ENCODE data around the gene RUSC1. TPM values are rescaled to one million over a fixed set of nuclear protein-coding genes. Genes with fewer than 3 reads are reported as not detected.
"Not testable (repeated sequence)": the region's sequence is repeated elsewhere in the genome, so short reads cannot be mapped to it uniquely, and the experiment has no call there.

Gene RUSC1
- total RNA-seq, 3 donors from 2014 or later: 58.9 to 79.4 (median 60.6) TPM

DNA sequence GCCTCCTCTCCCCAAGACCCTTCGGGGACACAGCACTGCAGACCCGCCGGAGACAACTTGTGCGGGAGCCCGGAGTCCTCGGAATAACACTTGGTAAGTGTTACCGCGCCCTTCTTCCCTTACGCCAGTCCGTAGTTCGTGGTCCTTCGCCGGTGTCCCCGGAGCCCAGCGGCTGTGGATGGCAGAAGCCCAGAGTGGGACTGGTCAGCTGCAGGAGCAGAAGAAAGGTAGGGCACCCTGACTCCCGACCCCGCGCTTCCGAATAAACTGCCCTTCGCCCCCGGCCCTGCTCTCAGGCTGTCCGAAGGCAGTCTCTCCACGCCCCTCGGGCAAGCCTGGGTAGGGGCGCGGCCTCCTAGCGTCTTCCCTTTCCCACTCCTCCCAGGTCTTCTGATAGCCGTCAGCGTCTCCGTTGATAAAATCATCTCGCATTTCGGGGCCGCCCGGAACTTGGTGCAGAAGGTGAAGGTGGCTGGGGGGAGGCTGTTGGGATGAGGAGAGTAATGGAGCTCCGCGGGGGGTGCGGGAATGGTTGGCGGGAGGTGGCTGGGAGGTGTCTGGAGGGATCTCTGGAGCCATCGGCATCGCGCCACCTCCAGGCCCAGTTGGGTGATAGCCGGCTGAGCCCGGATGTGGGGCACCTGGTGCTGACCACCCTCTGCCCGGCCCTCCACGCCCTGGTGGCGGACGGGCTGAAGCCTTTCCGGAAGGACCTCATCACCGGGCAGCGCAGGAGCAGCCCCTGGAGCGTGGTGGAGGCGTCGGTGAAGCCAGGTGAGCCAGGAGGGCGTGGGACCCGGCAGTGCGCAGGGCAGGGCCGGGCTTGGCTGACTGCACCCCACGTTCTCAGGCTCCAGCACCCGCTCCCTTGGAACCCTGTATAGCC is 4.3 kb downstream of the RUSC1 start:
- DNase-seq (peak; percentile 77 to 84 (median 83)), ATAC-seq (peak; percentile 21)
- H3K9me3 ChIP-seq: no peaks in the 10 kb centered on the region
- intact Hi-C loops (cut with DNase I, micrococcal nuclease): loop anchor here (10.0 kb wide), 2 partner anchors 50 to 70 kb away; partner anchors contain the start of genes CLK2 (in 1 of the 2), ENTREP3 (in 1 of the 2) and HCN3 (in 1 of the 2)
- H3K36me3 ChIP-seq (ENCODE audit: low read depth): no peaks in the 10 kb centered on the region
- H3K4me3 ChIP-seq: peak overlapping the region; percentile 76
- TF ChIP-seq, protein P1, sequence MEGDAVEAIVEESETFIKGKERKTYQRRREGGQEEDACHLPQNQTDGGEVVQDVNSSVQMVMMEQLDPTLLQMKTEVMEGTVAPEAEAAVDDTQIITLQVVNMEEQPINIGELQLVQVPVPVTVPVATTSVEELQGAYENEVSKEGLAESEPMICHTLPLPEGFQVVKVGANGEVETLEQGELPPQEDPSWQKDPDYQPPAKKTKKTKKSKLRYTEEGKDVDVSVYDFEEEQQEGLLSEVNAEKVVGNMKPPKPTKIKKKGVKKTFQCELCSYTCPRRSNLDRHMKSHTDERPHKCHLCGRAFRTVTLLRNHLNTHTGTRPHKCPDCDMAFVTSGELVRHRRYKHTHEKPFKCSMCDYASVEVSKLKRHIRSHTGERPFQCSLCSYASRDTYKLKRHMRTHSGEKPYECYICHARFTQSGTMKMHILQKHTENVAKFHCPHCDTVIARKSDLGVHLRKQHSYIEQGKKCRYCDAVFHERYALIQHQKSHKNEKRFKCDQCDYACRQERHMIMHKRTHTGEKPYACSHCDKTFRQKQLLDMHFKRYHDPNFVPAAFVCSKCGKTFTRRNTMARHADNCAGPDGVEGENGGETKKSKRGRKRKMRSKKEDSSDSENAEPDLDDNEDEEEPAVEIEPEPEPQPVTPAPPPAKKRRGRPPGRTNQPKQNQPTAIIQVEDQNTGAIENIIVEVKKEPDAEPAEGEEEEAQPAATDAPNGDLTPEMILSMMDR (IDR thresholded peaks at IDR 0.05): peak; percentile 57
- peaks cover 41% of the 10 kb centered on the region for H3K4me1 ChIP-seq (ENCODE audit: low read depth)

DNA sequence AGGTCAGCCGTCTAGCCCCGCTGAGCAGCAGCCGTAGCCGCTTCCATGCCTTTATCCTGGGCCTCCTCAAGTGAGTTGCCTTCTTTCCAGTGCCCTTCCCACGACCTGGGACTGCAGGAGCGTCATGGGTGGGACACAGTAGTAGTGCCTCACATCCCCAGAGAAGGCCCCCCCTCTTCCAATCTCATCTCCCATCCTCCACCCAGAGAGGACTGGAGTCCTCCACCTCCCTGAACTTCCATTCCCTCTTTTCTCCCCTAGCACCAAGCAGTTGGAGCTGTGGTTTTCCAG is 4.9 kb downstream of the RUSC1 start:
- Histone ChIP-seq H3K9me3 (no peaks in the 10 kb centered on the region), H3K36me3 (ENCODE audit: low read depth) (no peaks in the 10 kb centered on the region), H3K4me1 (ENCODE audit: low read depth) (peaks cover 39% of the 10 kb centered on the region), H3K4me3 (peak overlapping the region; percentile 76)
- TF ChIP-seq, protein P1 (IDR thresholded peaks at IDR 0.05): no peak
- ATAC-seq (no peak), DNase-seq (no peak)
- intact Hi-C loops (cut with DNase I, micrococcal nuclease): loop anchor here (10.0 kb wide), 2 partner anchors 51 to 71 kb away; partner anchors contain the start of genes CLK2 (in 1 of the 2), ENTREP3 (in 1 of the 2) and HCN3 (in 1 of the 2)

DNA sequence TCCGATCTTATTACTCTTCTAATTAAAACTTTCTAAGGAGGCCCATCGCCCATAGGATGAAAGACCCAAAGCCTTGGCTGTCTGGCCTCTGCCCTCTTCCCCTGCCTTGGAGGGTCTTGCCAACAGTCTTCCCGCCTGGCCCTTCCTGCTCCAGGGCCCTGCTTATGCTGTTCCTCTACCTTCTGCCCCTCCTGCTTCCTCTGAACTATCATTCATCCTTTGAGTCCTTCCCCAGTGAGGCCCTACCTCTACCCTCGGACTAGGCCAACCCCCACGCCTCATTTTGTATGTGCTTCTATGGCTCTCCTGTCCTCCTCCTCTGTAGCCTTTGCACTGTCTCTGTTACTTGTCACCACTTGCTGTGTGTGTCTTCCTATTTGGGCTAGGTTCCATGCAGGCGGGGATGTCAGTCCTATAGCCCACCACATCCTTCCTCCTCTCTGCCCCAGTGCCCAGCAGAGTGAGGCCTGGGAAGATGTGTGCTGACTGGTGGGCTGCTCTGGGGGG is 5.4 kb downstream of the RUSC1 start:
- ATAC-seq: no peak
- TF ChIP-seq, protein P1 (IDR thresholded peaks at IDR 0.05): no peak
- Histone ChIP-seq H3K4me3 (no peak overlapping the region), H3K4me1 (ENCODE audit: low read depth) (peaks cover 34% of the 10 kb centered on the region), H3K9me3 (no peaks in the 10 kb centered on the region), H3K36me3 (ENCODE audit: low read depth) (no peaks in the 10 kb centered on the region)
- intact Hi-C loops (cut with DNase I, micrococcal nuclease): loop anchor here (10.0 kb wide), 2 partner anchors 51 to 71 kb away; partner anchors contain the start of genes CLK2 (in 1 of the 2), ENTREP3 (in 1 of the 2) and HCN3 (in 1 of the 2)
- no peak for DNase-seq

DNA sequence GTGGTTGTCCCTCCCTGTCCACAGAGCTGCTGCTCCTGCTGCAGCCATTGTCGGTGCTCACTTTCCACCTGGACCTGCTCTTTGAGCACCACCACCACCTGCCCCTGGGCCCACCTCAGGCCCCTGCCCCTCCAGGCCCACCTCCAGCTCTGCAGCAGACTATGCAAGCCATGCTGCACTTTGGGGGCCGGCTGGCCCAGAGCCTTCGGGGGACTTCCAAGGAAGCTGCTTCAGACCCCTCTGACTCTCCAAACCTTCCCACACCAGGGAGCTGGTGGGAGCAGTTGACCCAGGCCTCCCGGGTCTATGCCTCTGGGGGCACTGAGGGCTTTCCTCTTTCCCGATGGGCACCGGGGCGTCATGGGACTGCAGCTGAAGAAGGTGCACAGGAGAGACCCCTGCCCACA is 5.9 kb downstream of the RUSC1 start:
- peaks cover 28% of the 10 kb centered on the region for H3K4me1 ChIP-seq (ENCODE audit: low read depth)
- TF ChIP-seq, protein P1 (IDR thresholded peaks at IDR 0.05): no peak
- ATAC-seq (no peak), DNase-seq (no peak)
- no peaks in the 10 kb centered on the region for H3K36me3 ChIP-seq (ENCODE audit: low read depth)
- intact Hi-C loops (cut with DNase I, micrococcal nuclease): loop anchor here (10.0 kb wide), 2 partner anchors 52 to 72 kb away; partner anchors contain the start of genes CLK2 (in 1 of the 2), ENTREP3 (in 1 of the 2) and HCN3 (in 1 of the 2)
- no peak overlapping the region for H3K4me3 ChIP-seq
- no peaks in the 10 kb centered on the region for H3K9me3 ChIP-seq

DNA sequence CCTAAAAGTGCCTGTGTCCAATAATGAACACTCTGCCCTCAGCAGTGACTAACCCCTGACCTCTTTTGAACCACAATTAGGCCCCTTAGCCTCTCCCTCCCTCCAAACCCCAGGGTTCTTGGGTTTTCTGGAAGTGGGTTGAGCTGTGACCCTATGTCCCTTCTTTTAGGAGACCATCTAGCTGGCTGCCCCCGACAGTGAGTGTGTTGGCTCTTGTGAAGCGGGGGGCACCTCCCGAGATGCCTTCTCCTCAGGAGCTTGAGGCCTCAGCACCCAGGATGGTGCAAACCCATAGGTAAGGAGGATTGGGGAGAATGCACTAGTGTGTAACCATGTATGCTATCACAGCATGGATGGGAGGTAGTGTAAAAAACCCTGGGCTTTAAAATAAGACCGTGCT is 7.3 kb downstream of the RUSC1 start:
- no peak for ATAC-seq
- no peak for DNase-seq
- TF ChIP-seq, protein P1 (IDR thresholded peaks at IDR 0.05): no peak
- Histone ChIP-seq H3K4me3 (no peak overlapping the region), H3K9me3 (no peaks in the 10 kb centered on the region), H3K4me1 (ENCODE audit: low read depth) (peaks cover 15% of the 10 kb centered on the region), H3K36me3 (ENCODE audit: low read depth) (no peaks in the 10 kb centered on the region)
- intact Hi-C loops (cut with DNase I, micrococcal nuclease): loop anchor here (10.0 kb wide), 2 partner anchors 53 to 73 kb away; partner anchors contain the start of genes CLK2 (in 1 of the 2), ENTREP3 (in 1 of the 2) and HCN3 (in 1 of the 2)

DNA sequence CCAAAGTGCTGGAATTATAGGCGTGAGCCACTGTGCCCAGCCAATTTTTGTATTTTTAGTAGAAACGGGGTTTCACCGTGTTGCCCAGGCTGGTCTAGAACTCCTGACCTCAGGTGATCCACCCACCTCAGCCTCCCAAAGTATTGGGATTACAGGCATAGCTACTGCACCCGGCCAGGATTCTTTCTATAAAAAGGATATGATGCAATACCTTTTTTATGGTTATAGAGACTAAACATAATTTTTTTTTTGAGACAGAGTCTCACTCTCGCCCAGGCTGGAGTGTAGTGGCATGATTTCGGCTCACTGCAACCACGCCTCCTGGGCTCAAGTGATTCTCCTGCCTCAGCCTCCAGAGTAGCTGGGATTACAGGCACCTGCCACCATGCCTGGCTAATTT is 8.2 kb downstream of the RUSC1 start:
- not testable (repeated sequence) for ATAC-seq; H3K36me3 ChIP-seq (ENCODE audit: low read depth)
- intact Hi-C loops (cut with DNase I, micrococcal nuclease): loop anchor here (10.0 kb wide), 2 partner anchors 54 to 74 kb away; partner anchors contain the start of genes CLK2 (in 1 of the 2), ENTREP3 (in 1 of the 2) and HCN3 (in 1 of the 2)

More for the DNA sequence above, 8.2 kb downstream of the RUSC1 start:
- not testable (repeated sequence) for H3K4me3 ChIP-seq, DNase-seq, H3K9me3 ChIP-seq
- H3K4me1 ChIP-seq (ENCODE audit: low read depth): peaks cover 15% of the 10 kb centered on the region

All from mucosa of descending colon (tissue), 3 donors.